ENCODE data around the gene TMEM232.

GRCh38 chr5:110398951-110399350 is 327.5 kb downstream of the TMEM232 start:
- TF ChIP-seq CTCF (IDR thresholded peaks at IDR 0.05) (no peak), REST (IDR thresholded peaks at IDR 0.05; ENCODE audit: insufficient read depth in 1 of 2, low read depth in 2 of 2, low read length in 1 of 2) (no peak)

All from Panc1 (cell line).